Measurements from ENCODE around the gene MID2. TPM values are rescaled to one million over a fixed set of nuclear protein-coding genes. Genes with fewer than 3 reads are reported as not detected.
A peak's percentile ranks its signal among the peaks of the same experiment; 100 is the strongest.

MID2 gene
- total and polyA plus RNA-seq, 10 donors: 0.50 to 11.9 (median 10.4) TPM

DNA sequence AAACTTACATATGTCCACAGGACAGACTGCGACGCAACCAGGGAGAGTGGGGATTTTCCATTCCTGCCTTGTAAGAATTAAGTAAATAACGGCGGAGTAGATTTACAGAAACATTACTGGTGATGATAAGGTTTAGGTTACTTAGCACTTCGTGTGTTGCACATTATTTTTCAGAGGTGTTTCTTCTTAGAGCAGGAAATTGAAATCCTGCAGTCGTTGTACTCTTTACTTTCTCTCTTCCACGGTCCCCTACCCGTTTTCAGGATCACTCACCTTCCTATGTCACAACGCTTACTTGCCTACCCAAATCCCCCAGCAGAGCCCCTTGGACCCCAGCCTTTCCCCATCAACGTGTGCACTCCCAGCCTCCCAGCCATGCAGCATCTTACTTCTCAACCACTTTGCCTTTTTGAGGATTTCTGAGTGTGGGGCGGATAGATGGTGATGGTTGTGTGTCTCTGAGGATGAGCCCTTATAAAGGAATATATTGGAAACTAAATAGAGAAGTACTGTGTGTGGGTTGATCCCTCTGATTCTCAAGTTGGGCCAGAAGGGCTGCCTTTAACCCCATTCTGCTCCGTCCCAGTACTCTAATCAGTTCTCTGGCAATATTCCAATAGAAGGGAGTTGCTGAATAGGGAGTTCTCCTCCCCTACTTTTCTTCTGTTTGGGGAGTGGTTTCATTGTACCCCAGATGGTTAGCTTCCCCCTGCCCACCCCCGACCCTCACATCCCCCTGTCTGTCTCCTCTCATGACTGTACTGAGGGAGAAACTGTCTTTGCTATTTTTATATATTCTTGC, 1.6 kb downstream of the MID2 start:
- WGBS, 5 donors: 25 to 50% (median 28%) methylated on average over 13 of the region's 13 CpGs
- H3K27me3 ChIP-seq (replicated peaks in 1 of 7): peaks cover 0 to 34% (median 0%) of the 10 kb centered on the region in 7 donors
- H3K36me3 ChIP-seq: no peaks in the 10 kb centered on the region
- peak overlapping the region; percentile 66 to 87 (median 84) for H3K27ac ChIP-seq
- intact Hi-C loops (cut with DNase I; ENCODE audit: low total_unique reads): no loop called here
- H3K4me3 ChIP-seq: peak overlapping the region in 7 of 8 donors; percentile 27 to 70 (median 39)
- H3K9me3 ChIP-seq: no peaks in the 10 kb centered on the region
- peaks cover 0 to 8% (median 0%) of the 10 kb centered on the region in 6 donors for H3K4me1 ChIP-seq
- TF ChIP-seq POLR2A (IDR thresholded peaks at IDR 0.05) (no peak), POLR2AphosphoS5 (IDR thresholded peaks at IDR 0.05) (no peak)
- TF ChIP-seq, protein P1, sequence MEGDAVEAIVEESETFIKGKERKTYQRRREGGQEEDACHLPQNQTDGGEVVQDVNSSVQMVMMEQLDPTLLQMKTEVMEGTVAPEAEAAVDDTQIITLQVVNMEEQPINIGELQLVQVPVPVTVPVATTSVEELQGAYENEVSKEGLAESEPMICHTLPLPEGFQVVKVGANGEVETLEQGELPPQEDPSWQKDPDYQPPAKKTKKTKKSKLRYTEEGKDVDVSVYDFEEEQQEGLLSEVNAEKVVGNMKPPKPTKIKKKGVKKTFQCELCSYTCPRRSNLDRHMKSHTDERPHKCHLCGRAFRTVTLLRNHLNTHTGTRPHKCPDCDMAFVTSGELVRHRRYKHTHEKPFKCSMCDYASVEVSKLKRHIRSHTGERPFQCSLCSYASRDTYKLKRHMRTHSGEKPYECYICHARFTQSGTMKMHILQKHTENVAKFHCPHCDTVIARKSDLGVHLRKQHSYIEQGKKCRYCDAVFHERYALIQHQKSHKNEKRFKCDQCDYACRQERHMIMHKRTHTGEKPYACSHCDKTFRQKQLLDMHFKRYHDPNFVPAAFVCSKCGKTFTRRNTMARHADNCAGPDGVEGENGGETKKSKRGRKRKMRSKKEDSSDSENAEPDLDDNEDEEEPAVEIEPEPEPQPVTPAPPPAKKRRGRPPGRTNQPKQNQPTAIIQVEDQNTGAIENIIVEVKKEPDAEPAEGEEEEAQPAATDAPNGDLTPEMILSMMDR (IDR thresholded peaks at IDR 0.05 in 8 of 11, conservative IDR thresholded peaks at IDR 0.05 in 3 of 11): no peak
- DNase-seq: no peak

DNA sequence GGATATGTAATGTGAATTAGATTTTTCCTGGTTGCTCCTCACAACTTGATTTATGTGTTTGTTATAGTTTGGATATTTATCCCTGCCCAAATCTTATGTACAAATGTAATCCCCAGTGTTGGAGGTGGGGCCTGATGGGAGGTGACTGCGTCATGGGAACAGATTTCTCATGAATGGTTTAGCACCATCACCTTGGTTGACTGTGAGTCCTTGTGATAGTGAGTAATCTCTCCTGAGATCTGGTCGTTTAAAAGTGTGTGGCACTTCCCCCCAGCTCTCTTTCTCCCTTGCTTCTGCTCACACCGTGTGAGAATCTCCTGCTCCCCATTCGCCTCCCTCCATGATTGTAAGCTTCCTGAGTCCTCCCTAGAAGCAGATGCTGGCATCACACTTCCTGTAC, 2.2 kb downstream of the MID2 start:
- no peak overlapping the region for H3K4me3 ChIP-seq
- no peak for TF ChIP-seq POLR2A (IDR thresholded peaks at IDR 0.05)
- no peak for TF ChIP-seq POLR2AphosphoS5 (IDR thresholded peaks at IDR 0.05)
- TF ChIP-seq, protein P1 (IDR thresholded peaks at IDR 0.05 in 8 of 11, conservative IDR thresholded peaks at IDR 0.05 in 3 of 11): no peak
- DNase-seq: no peak
- 58 to 74% (median 60%) methylated on average over 2 to 4 of the region's 4 CpGs for WGBS, 5 donors
- intact Hi-C loops (cut with DNase I; ENCODE audit: low total_unique reads): no loop called here
- H3K36me3 ChIP-seq: no peaks in the 10 kb centered on the region
- H3K9me3 ChIP-seq: no peaks in the 10 kb centered on the region
- peaks cover 0 to 34% (median 0%) of the 10 kb centered on the region in 7 donors for H3K27me3 ChIP-seq (replicated peaks in 1 of 7)
- peak overlapping the region in 1 of 8 donors; percentile 86 for H3K27ac ChIP-seq
- H3K4me1 ChIP-seq: peaks cover 0 to 8% (median 0%) of the 10 kb centered on the region in 6 donors

DNA sequence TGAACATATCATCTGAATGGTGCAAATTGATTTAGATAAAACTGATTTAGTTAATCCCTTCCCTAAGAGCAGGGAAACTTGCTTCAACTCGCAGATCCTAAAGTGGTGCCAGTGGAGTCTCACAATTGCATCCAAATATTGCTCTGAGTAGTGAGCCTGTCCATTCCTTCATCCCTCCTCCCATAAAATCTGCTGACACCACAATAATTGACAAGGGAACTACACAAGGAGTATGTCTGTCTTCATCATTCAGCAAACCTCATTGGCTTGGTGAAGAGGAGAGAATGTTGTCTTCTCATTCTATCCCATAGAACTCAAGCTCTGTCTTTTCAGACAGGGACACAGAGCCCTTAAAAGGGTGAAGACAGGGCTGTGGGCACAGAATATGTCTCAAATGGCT, 4.2 kb downstream of the MID2 start:
- no peak for DNase-seq
- 64 to 100% (median 90%) methylated on average over 1 of the region's 1 CpG for WGBS, 5 donors
- H3K27ac ChIP-seq: no peak overlapping the region
- intact Hi-C loops (cut with DNase I; ENCODE audit: low total_unique reads): no loop called here
- H3K36me3 ChIP-seq: no peaks in the 10 kb centered on the region
- H3K9me3 ChIP-seq: no peaks in the 10 kb centered on the region
- peaks cover 0 to 32% (median 0%) of the 10 kb centered on the region in 7 donors for H3K27me3 ChIP-seq (replicated peaks in 1 of 7)
- no peak overlapping the region for H3K4me3 ChIP-seq
- TF ChIP-seq POLR2A (IDR thresholded peaks at IDR 0.05) (no peak), POLR2AphosphoS5 (IDR thresholded peaks at IDR 0.05) (no peak)
- TF ChIP-seq, protein P1 (IDR thresholded peaks at IDR 0.05 in 8 of 11, conservative IDR thresholded peaks at IDR 0.05 in 3 of 11): no peak
- peaks cover 0 to 8% (median 0%) of the 10 kb centered on the region in 6 donors for H3K4me1 ChIP-seq

DNA sequence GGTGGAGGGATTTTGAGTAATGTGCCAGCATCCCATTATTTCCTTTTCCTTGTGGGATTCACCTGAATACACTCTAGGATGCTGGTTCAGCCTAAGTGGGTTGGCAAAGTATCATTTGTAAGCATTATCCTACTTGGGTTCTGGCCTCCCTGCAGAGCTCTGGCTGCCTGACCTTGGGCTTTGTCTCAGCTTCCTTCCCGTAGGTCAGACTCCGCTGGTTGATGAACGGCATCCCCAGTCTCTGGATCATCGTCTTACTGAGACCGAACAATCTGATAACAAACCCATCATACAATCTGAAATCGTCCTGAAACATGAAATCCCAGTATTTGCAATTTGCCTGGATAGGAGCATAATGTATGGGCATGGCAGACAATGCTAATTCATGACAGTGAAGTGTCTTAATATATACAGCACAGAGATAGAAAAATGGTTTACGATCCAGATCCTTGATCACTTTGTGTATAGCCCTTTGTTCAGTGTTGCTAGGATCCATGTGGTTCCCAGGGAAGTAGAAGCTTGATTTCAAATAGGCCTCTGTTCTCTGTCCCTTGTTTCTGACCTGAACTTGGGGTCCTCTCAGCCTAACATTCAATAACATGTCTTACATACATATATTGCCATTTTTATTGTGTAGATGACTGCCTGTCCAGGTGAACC, 5.5 kb downstream of the MID2 start:
- no peak for DNase-seq
- TF ChIP-seq POLR2A (IDR thresholded peaks at IDR 0.05) (no peak), POLR2AphosphoS5 (IDR thresholded peaks at IDR 0.05) (no peak)
- TF ChIP-seq, protein P1 (IDR thresholded peaks at IDR 0.05 in 8 of 11, conservative IDR thresholded peaks at IDR 0.05 in 3 of 11): no peak
- no peaks in the 10 kb centered on the region for H3K9me3 ChIP-seq
- H3K4me3 ChIP-seq: no peak overlapping the region
- intact Hi-C loops (cut with DNase I; ENCODE audit: low total_unique reads): no loop called here
- WGBS, 5 donors: 59 to 85% (median 71%) methylated on average over 4 to 7 of the region's 7 CpGs
- peaks cover 0 to 4% (median 0%) of the 10 kb centered on the region in 6 donors for H3K4me1 ChIP-seq
- H3K36me3 ChIP-seq: no peaks in the 10 kb centered on the region
- H3K27ac ChIP-seq: no peak overlapping the region
- peaks cover 0 to 19% (median 0%) of the 10 kb centered on the region in 7 donors for H3K27me3 ChIP-seq (replicated peaks in 1 of 7)

Measured in spleen (tissue), 11 donors.